COR-L47 (cell line): ENCODE data around the gene ATP2C1.
"Not testable (repeated sequence)": the region's sequence is repeated elsewhere in the genome, so short reads cannot be mapped to it uniquely, and the experiment has no call there.

Source experiments
- DNase-seq: peaks from one replicate; lab custom pipeline; 2025; lab: John Stamatoyannopoulos, UW

The ATP2C1 gene

DNA sequence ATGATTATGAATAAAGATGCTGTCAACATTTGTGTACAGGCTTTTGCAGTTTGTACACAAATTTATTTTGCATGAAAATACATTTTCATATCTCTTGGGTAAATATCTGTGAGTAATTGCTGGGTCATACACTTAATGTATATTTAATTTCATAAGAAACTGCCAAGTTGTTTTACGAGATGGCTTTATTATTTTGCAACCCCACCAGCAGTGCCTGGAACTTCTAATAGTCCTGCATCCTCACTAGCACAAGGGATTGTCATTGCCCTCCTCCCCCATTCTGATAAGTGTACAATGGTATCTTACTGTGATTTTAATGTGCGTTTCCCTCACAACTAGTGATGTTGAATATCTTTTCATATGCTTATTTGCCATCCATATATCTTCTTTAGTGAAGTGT, 87.6 kb downstream of the ATP2C1 start:
- no peak for DNase-seq

DNA sequence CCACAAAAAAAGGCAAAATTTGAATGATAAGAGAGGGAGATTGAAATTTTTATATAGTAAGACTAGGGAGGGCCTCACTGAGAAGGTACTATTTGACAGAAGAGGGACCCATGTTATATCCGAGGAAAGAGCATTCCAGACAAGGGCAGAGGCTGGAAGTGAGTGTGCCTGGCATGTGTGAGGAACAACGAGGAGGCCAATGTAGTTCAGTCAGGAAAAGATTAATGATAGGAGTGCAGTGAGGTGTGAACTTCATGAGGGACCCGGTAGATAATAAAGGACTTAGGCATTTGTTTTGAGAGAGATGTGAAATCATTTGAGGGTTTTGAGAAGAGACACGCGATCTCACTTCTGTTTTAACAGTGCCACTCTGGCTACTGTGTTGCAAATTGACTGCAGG, 96.4 kb downstream of the ATP2C1 start:
- no peak for DNase-seq

DNA sequence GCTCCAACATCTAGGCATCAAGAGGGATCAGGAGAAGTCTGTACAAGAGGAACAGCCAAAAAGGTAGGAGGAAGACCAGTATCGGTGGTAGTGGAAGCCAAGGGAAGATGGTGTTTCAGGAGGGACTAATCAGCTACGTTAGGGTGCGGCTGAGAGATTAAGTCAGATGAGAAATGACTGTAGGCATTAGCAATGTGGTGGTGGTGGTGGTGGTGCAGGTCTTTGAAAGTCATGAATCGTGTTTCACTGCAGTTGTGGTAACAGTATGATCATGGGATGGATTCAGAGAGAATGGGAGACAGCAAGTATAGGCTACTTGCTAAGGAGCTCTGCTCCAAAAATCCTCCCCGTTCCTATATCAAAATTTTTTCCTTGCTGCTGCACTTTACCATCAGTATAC, 97.2 kb downstream of the ATP2C1 start:
- DNase-seq: no peak

DNA sequence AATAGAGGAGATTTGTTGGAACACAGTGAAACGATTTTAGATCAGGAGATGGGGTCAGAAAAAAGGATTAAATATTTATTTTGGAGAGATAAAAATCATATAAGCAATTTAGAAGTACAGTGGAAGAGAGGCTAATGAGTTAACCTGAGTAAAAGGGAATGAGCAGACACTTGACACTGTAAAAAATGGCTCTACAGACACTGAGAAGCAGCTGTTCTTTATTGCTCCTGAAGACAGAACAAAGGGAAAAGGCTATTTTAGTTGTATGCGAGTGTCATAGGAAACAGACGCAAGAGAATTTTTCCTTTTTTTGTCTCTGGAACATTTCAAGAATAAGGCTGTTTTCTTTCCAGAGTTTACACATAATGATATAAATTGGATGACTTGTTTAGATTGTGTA, 98.5 kb downstream of the ATP2C1 start:
- DNase-seq: no peak

DNA sequence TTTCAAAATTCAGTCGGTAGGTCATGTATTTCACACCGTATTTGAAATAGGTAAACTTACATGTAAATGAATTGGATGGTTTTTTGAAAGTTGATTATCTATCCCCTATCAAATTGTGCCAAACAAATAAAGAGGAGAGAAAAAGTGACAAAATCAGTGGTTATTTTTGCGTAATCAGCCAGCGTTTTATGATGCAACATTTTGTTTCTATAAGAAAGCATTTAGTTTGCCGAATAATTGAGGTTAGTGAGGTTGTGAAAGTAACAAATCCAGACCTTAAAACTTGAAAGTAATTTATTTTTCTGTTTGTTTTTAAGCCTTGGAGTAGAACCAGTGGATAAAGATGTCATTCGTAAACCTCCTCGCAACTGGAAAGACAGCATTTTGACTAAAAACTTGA, 103.4 kb downstream of the ATP2C1 start:
- no peak for DNase-seq

DNA sequence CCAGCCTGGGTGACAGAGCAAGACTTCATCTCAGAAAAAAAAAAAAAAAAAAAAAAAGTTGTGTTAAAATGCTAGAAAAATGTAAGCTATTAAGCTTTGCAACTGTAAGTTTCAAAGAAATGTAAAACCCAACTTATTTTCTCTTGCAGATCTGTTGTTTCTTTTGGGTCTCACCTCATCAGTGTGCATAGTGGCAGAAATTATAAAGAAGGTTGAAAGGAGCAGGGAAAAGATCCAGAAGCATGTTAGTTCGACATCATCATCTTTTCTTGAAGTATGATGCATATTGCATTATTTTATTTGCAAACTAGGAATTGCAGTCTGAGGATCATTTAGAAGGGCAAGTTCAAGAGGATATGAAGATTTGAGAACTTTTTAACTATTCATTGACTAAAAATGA, 107.2 kb downstream of the ATP2C1 start:
- DNase-seq: no peak

DNA sequence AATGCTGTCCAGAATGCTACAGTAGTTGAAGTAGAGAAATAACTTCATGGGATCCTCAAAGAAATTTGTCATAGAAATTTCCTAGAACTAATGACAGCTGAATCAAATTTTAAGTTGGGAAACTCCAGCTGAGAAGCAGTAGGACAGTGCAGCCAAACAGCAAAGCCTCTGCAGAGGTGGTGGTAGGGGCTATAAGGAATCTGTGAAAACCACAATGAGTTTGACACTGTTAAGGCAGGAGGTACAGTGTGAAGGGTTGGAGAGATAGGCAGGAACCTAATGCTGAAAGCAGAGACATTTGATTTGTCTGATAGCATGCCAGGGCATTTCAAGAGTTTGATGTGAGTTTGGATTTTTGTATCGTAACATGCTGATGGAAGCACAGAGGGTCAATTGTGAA, 110.7 kb downstream of the ATP2C1 start:
- no peak for DNase-seq

DNA sequence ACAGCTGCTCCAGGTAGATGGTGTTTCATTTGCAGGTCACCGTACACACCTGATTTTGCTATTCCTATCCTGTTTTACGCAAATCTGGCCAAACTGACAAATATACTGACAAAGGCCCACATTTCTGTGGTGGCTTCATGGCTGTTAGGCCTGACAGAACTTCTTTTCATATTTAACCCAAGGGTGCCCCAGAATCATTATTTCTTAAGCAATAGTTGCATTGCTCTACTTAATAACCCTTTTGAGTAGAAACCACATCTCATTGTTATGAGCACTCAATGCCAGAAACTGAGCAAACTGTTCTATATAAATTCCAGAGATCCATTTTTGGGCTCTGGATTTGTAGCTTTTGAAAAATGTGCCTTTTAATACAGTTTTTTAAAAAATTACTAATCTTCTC, 113.4 kb downstream of the ATP2C1 start:
- DNase-seq: no peak

DNA sequence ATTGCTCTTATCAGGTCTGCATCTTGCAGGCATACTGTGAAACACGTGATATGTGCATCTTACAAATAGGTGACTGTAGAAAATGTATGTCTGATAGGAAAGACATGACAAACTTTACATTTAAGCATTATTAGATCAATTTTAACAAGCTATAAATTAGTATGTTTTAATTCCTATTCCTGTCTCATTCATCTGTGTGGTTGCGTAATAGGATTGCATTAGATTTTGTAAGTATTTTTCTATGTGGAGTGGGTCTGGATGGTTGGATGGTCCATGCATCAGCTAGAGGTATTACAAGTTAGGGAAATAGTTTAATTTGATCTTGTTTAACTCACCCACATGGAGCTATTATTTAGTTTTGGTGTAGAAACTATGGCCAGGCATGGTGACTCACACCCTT, 113.9 kb downstream of the ATP2C1 start:
- DNase-seq: no peak

DNA sequence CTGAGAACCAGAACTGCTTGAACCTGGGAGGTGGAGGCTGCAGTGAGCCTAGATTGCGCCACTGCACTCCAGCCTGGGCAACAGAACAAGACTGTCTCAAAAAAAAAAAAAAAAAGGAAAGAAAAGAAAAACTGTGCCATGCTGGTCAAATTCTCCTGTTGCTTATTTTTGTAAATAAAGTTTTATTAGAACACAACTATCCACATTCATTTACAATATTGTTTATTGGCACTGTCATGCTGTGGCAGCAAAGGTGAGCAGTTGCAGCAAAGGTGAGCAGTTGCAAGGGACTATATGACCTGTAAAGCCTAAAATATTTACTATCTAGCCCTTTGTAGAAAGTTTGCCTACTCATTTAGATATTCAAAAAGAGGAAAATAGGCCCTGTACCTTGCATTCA, 114.4 kb downstream of the ATP2C1 start:
- no peak for DNase-seq

DNA sequence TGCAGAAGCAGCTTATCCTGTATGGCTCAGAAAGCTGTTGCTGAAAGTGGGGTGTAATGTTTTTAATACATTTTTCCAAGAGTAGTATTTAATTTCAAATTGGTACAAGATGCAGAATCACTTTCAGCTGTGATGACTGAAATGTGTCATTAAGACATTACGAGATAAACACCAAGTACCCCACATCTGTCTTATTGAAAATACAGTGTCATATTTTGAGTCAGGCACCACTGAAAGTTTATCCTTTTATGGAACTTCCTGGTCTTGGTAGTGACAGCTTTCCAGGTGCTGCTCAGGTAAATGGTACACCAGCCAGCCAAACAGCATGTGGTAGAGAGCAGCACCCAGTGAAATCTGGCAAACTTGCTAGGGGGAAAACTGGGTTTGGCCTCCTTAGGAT, 115.8 kb downstream of the ATP2C1 start:
- DNase-seq: no peak

DNA sequence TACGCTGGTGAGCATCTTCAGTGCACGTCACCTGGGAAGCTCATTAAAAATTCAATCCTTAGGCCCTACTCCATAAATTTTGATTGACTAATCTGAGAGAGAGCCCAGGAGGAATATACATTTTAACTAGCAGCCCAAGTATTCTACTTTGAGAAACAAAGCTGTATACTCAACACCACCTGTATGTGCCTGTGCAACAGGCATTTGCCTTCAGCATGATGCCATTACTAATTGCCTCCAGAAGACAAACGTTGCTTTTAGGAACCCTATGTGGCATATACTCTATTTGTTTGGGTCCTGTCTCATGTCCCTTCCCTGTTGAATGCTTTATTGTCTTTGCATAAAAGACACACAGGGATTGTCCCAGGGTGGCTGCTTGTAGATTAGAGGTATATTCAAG, 125.1 kb downstream of the ATP2C1 start:
- no peak for DNase-seq

DNA sequence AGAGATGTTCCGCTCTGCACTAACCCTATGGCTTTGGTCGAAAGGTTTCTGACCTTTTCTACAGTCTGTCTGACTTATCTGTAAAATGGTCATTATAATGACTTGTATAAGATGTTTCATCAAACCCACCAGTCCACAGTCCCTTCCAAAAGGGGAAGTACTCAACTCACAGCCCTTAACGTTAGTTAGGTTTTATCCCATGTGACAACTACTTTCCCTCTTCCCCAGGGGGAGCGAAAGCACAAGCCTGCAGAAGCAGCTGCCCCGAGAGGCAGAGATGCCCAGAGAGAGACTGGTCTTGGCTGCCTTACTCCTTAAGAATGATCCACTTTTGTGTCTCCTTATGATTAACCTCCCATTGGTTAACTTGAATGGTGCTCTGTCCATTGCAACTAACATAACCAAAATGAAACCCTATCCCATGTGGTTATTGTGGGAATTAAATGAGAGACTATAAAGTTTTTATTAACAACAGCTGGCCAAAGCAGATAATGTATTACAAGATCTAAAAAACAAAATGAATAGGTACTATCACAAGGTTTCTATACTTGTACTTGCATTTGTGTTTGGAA, 126.3 kb downstream of the ATP2C1 start:
- no peak for DNase-seq

DNA sequence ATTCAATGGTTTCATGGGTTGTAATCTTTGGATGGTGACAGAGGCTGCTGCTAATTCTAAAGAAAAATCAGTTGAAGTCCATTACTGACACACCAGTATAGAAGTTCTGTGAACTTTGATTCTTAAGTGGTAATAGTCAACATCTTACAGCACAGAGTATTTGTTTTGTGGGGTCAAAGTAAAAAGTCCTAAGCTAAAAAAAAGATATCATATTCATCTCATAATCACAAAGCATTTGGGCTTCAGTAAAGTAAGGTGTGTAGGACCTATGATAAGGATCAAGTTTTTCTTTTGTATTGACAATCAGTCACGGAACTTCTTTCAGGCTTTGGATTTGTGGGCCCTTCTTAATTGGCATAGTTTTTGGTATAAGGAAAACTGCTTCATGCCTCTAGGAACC, 131.7 kb downstream of the ATP2C1 start:
- no peak for DNase-seq

DNA sequence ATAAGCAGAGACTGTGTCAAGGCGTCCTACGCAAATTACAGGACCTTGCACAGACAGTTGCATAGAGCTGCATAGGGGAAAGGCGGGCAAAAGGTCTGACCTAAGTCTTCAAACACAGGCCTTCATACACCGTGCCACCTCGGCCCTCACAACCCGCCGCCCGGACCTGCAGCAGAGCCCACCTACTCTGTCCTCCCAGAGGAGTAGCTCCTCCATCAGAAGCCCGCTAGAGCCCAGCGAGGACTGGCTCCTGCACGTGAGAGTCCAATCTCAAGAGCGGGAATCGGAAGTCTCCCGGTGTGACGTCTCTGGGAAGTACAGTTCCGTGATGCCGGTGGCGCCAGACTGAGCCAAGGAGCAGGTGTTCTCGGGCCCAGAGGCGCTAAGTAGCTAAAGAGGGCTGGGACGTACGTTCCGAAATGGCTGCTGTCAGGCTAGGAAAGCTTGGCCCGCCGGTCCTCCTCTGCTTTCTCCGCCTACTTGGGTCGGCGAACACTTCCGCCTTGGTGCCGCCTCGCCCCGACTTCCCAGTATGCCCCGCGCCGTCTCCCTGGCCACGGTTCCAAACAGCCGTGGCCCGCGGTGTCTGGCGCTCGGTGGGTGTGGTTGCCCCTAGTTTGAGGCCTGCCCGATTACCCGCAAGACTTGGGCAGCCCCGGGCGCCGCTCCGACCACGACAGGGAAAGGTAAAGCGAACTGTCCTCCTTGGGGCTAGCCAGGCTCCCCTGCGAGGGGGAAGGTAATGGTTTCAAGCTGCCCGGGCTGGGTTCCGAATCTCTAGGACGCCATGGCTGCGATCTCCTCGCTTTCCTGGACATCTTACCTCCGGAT, 132.7 kb downstream of the ATP2C1 start, which contains the start of the genes ASTE1 and NEK11:
ASTE1 (minus strand) TSS at position 505 of the 831 bp plus-strand sequence. CDS start 1,519 bp downstream, outside the sequence.
NEK11 (plus strand) TSS at position 557 of the 831 bp plus-strand sequence. CDS start 2,832 bp downstream, outside the sequence.
- peak; percentile 93 for DNase-seq

DNA sequence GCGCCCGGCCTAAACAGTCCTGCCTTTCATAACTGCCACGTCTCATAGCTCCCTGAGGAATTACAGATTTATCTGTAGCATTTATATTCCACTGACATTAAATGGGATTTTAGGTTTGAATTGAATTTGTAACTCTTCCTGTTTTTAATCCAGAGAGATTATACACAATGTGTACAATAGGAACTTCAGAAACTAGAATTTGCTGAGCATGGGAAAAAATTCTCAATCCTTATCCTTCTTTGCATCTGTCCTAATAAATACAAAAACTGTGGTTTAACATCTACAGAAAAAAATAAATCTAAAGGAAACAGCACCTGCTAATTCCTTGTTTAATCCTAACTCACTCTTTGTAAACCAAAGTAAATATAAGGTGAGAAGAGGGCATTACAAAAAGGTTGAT, 135.0 kb downstream of the ATP2C1 start:
- DNase-seq: no peak

DNA sequence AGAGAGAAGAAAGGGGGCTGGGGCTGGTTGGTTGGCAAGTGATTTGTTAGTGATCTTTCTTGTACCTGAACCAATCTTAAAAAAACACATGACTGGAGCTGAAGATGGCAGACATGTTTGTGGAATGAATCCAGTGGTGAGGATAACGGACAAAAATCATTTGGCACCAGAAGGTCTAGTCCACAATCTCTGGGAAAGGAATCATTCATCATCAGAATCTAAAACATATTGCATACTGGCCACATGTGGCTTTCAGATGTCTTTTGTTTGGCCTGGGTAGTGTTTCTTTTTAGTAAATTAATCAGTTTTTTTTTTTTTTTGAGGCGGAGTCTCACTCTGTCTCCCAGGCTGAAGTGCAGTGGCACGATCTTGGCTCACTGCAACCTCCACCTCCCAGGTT, 137.8 kb downstream of the ATP2C1 start:
- no peak for DNase-seq

DNA sequence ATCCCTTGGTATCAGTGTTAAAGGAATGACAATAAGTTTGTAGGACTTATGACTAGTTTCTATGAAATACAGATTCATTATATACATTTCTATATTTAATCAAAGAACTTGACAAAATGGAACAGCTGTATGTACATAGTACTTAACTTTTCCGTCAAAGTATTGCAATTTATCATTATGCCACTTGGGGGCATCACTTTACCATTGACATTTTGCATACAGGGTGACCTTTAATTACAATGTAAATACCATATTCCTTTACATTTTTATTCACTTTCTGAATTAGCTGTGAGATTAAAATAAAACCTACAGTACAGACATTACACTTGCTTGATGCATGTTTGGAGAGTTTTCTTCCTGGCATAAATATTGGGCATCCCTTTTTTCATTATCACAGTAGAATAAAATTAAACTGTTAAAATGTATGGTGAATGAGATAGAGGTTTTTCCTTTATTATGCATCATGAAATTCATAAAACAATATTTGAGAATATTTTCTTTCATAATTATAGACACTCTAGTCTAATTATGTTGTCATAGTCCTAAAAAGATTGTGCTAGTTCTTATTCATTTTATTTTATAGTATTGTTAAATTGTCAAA, 139.7 kb downstream of the ATP2C1 start:
- DNase-seq: peak; percentile 10

DNA sequence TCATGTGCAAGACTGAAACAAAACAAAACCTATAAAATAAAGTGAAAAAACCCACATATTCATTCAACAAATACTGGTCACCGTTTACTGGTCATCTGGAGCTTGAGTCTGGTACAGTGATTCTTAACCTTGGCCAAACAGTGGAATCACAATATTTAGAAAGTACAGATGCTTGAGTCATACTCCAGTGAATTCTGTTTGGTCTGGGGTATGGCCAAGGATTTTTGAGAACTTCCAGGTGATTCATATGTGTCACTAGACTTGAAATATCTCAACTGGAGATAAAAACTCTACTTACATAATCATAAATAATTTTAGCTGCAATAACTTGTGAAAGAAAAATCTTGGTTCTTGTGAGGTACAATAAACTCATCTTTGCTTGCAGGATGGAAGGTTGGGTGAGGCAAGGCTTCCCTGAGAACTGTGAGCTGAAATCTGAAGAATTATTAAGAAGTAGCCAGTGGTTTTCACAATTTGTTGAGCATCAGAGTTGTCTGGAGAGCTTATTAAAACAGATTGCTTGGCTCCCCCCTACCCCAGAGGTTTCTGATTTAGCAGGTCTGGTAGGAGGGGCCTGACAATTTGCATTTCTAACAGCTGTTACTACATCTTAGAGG, 142.4 kb downstream of the ATP2C1 start:
- no peak for DNase-seq

DNA sequence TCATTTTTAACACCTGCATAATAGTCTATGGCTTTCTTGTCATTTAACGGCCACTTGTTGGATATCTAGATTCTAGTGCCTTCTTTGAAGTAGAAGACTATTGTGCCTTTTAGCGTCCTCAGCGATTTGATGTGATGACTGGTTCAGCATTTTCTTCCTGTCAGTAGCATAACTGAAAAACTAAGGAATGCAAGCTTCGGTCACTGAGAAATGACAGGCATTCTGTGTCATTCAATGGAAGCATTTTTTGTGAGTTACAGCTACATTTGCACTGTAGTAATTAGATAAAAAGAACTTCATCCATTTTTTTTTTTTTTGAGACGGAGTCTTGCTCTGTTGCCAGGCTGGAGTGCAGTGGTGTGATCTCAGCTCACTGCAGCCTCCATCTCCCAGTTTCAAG, 143.1 kb downstream of the ATP2C1 start:
- no peak for DNase-seq

DNA sequence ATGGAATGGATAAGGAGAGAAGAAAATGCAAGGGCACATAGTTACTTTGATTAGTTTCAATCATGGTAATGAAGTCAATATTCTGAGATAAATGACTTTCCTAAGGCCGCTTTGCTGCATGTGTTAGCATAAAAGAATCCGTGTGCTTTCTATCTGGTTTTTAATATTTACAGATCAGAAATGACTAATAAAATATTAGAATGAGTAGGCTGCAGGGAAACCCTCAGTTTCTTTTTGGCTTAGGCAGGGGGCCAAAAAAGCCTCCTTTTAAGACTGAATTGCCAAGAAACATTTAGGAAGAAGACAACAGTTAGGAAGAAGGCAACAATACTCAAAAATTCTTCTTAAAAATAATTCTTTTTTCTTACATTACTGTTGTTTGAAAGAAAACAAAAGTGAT, 144.4 kb downstream of the ATP2C1 start:
- no peak for DNase-seq

DNA sequence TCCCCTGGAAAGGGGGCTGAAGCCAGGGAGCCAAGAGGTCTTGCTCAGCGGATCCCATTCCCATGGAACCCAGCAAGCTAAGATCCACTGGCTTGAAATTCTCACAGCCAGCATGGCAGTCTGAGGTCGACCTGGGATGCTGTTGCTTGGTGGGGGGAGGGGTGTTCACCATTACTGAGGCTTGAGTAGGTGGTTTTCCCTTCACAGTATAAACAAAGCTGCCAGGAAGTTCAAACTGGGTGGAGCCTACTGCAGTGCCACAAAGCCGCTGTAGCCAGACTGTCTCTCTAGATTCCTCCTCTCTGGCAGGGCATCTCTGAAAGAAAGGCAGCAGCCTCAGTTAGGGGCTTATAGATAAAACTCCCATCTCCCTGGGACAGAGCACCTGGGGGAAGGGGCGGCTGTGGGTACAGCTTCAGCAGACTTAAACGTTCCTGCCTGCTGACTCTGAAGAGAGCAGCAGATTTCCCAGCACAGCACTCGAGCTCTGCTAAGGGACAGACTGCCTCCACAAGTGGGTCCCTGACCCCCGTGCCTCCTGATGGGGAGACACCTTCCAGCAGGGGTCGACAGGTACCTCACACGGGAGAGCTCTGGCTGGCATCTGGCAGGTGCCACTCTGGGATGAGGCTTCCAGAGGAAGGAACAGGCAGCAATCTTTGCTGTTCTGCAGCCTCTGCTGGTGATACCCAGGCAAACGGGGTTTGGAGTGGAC, 148.5 kb downstream of the ATP2C1 start:
- DNase-seq: not testable (repeated sequence)
